Keratinocyte (primary cell): ENCODE data around the gene CEACAM21. TPM values are rescaled to one million over a fixed set of nuclear protein-coding genes. Genes with fewer than 3 reads are reported as not detected.

Source experiments
- DNase-seq: peaks from one replicate; pipeline ENCODE4 v3.0.0-alpha.2; 2011; ENCODE audit warnings: low read depth, missing footprints, low spot score
- FAIRE-seq: peaks from 2 replicates; lab custom pipeline; 2011; peaks lifted over from hg19 to GRCh38; lab: Jason Lieb, UNC
- H2AFZ ChIP-seq: 2 replicates; pipeline ENCODE4 v1.6.0; 2012; ENCODE audit warnings: low read length, control low read depth, inconsistent platforms; ENCODE audit not compliant: control insufficient read depth
- H3K27ac ChIP-seq: 2 replicates; pipeline ENCODE4 v1.5.1; 2011; ENCODE audit warnings: low read length; ENCODE audit not compliant: control insufficient read depth, insufficient read depth
- H3K27me3 ChIP-seq: 3 replicates; pipeline ENCODE4 v1.6.0; 2011; ENCODE audit warnings: low read length; ENCODE audit not compliant: control insufficient read depth, insufficient read depth; ENCODE audit errors: extremely low read depth
- H3K36me3 ChIP-seq, 2 experiments: 2 replicates in 1 of 2; 3 replicates in 1 of 2; pipeline ENCODE4 v1.5.1; 2011; ENCODE audit warnings: low read length in 2 of 2, mild to moderate bottlenecking in 1 of 2; ENCODE audit not compliant: control insufficient read depth in 2 of 2, insufficient read depth in 2 of 2; ENCODE audit errors: extremely low read depth in 1 of 2
- H3K4me1 ChIP-seq: 3 replicates; pipeline ENCODE4 v1.5.1; 2011; ENCODE audit warnings: low read length; ENCODE audit not compliant: control insufficient read depth, insufficient read depth; ENCODE audit errors: extremely low read depth
- H3K4me2 ChIP-seq: 3 replicates; pipeline ENCODE4 v1.6.0; 2011; ENCODE audit warnings: low read depth, low read length; ENCODE audit not compliant: control insufficient read depth, insufficient read depth; ENCODE audit errors: extremely low read depth
- H3K4me3 ChIP-seq, 3 experiments: fragments of 200-600 bp in 1 of 3; sonication (generic) in 1 of 3; 2 replicates in 2 of 3; 3 replicates in 1 of 3; pipeline ENCODE4 v1.5.1; 2011 to 2016; ENCODE audit warnings: low read length in 3 of 3, mild to moderate bottlenecking in 3 of 3, control low read depth in 2 of 3, inconsistent platforms in 1 of 3, low read depth in 1 of 3, mixed read lengths in 1 of 3, mixed run types in 1 of 3, moderate library complexity in 1 of 3; ENCODE audit not compliant: control insufficient read depth in 2 of 3, insufficient read depth in 2 of 3; ENCODE audit errors: extremely low read depth in 1 of 3
- H3K79me2 ChIP-seq: 2 replicates; pipeline ENCODE4 v1.6.0; 2012; ENCODE audit warnings: low read length; ENCODE audit not compliant: control insufficient read depth, insufficient read depth
- H3K9ac ChIP-seq: 3 replicates; pipeline ENCODE4 v1.6.0; 2011; ENCODE audit warnings: low read length; ENCODE audit not compliant: control insufficient read depth, insufficient read depth; ENCODE audit errors: extremely low read depth
- H3K9me1 ChIP-seq: 3 replicates; pipeline ENCODE4 v1.6.0; 2011; ENCODE audit warnings: low read length; ENCODE audit not compliant: control insufficient read depth, insufficient read depth; ENCODE audit errors: extremely low read depth
- H3K9me3 ChIP-seq: 2 replicates; pipeline ENCODE4 v1.5.1; 2012; ENCODE audit warnings: low read depth, low read length; ENCODE audit not compliant: control insufficient read depth
- H4K20me1 ChIP-seq: 3 replicates; pipeline ENCODE4 v1.6.0; 2011; ENCODE audit warnings: low read length; ENCODE audit not compliant: control insufficient read depth, insufficient read depth; ENCODE audit errors: extremely low read depth
- EZH2 ChIP-seq: IDR thresholded peaks from one replicate; pipeline ENCODE4 v1.6.1; 2012; ENCODE audit warnings: inconsistent platforms, mild to moderate bottlenecking, low read length, moderate library complexity
- dilution Hi-C: fragments of 300-500 bp; cut with MboI; formaldehyde crosslinking; loops from one replicate; pipeline ENCODE4 v1.7.0; 2020; ENCODE audit warnings: low sequenced_read_pairs; ENCODE audit not compliant: extremely low pct_ligation_motif_present
- polyA plus RNA-seq, 5 experiments: library from polyadenylated mRNA; depleted of rRNA in 3 of 5; stranded (reverse) in 3 of 5; stranded (forward) in 1 of 5; unstranded in 1 of 5; fragments of >200 nt; gene quantifications; 1 replicate in 1 of 5; 2 replicates in 3 of 5; 3 replicates in 1 of 5; pipeline versions ENCODE4 v1.2.1 to v1.2.3, GENCODE V29; 2011 to 2012; ENCODE audit warnings: missing spikeins in 2 of 5, low read depth in 1 of 5, low replicate concordance in 1 of 5
- TF ChIP-seq, protein P1 (sequence below), 3 experiments: IDR thresholded peaks in 1 of 3; conservative IDR thresholded peaks in 1 of 3; optimal IDR thresholded peaks in 1 of 3; 2 replicates in 2 of 3; 3 replicates in 1 of 3; pipeline versions ENCODE3 to v1.5.1; 2011; ENCODE audit warnings: low read length in 3 of 3, mild to moderate bottlenecking in 3 of 3, moderate library complexity in 2 of 3, control low read depth in 1 of 3, inconsistent platforms in 1 of 3; ENCODE audit not compliant: insufficient read depth in 2 of 3; ENCODE audit errors: extremely low read depth in 1 of 3

CEACAM21 gene
- polyA plus RNA-seq, 1 donor (not counting 4 experiments of a cell fraction or from before 2014, with no cell fraction given): not detected

DNA sequence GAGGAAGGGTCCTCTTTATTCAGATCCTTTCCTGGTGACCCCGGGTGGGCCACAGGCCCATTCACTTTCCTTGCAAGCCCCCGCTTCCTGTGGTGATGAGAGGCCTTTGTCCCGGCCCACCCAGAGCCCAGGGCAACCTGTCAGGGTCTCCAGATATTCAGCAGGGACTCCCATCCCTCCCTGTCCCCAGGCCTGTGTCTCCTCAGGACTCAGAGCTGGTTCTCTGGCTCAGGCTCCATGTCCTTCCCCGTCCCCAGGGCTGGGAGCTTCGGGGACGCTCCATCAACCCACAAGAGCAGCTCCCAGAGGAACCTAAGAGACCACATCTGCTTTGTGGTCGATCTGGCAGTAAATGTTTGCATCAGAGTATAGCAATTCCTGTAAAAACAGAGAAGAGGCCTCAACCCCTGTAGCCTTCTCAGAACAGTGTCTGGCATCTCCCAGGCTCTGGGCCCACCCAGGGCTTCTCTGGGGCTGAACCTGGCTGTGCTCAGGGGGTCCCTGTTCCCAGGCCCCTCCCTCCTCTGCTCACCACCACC lies 43.1 kb downstream of the CEACAM21 start:
- H3K9me1 ChIP-seq: no peaks in the 10 kb centered on the region
- no peaks in the 10 kb centered on the region for H3K4me1 ChIP-seq
- H3K9me3 ChIP-seq: no peaks in the 10 kb centered on the region
- H3K27me3 ChIP-seq: no peaks in the 10 kb centered on the region
- no peak overlapping the region for H3K27ac ChIP-seq
- dilution Hi-C loops: no loop called here
- no peak overlapping the region for H3K4me2 ChIP-seq
- no peaks in the 10 kb centered on the region for H4K20me1 ChIP-seq
- no peaks in the 10 kb centered on the region for H3K79me2 ChIP-seq
- no peaks in the 10 kb centered on the region for H3K36me3 ChIP-seq
- no peak for DNase-seq
- H3K4me3 ChIP-seq: no peak overlapping the region
- FAIRE-seq: no peak
- TF ChIP-seq EZH2: no peak
- TF ChIP-seq, protein P1, sequence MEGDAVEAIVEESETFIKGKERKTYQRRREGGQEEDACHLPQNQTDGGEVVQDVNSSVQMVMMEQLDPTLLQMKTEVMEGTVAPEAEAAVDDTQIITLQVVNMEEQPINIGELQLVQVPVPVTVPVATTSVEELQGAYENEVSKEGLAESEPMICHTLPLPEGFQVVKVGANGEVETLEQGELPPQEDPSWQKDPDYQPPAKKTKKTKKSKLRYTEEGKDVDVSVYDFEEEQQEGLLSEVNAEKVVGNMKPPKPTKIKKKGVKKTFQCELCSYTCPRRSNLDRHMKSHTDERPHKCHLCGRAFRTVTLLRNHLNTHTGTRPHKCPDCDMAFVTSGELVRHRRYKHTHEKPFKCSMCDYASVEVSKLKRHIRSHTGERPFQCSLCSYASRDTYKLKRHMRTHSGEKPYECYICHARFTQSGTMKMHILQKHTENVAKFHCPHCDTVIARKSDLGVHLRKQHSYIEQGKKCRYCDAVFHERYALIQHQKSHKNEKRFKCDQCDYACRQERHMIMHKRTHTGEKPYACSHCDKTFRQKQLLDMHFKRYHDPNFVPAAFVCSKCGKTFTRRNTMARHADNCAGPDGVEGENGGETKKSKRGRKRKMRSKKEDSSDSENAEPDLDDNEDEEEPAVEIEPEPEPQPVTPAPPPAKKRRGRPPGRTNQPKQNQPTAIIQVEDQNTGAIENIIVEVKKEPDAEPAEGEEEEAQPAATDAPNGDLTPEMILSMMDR (optimal IDR thresholded peaks at IDR 0.05 in 1 of 3, IDR thresholded peaks at IDR 0.05 in 1 of 3, conservative IDR thresholded peaks at IDR 0.05 in 1 of 3; ENCODE audit: extremely low read depth in 1 of 3, insufficient read depth in 2 of 3, low read length in 3 of 3): no peak
- no peak overlapping the region for H3K9ac ChIP-seq
- H2AFZ ChIP-seq: no peak overlapping the region

DNA sequence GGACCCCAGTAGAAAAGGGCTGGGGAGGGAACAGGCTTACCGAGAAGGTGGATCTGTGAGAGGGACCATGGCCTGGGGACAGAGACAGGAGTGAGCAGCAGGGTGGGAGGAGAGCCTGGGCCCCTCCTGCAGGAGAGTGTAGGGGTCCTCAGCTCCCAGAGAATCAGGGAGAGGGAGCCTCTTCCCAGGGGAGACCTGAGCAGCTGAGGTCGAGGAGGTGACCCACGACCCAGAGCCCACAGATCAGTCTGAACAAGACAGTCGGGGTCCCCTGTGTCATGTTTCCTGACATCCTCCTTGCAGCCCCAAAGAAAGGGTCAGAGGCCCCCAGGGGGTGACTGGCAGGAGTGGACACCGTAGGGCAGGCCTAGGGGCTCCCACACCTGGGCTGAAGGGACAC lies 44.2 kb downstream of the CEACAM21 start:
- TF ChIP-seq, protein P1 (optimal IDR thresholded peaks at IDR 0.05 in 1 of 3, IDR thresholded peaks at IDR 0.05 in 1 of 3, conservative IDR thresholded peaks at IDR 0.05 in 1 of 3; ENCODE audit: extremely low read depth in 1 of 3, insufficient read depth in 2 of 3, low read length in 3 of 3): no peak
- no peak for TF ChIP-seq EZH2
- no peak overlapping the region for H3K9ac ChIP-seq
- no peak overlapping the region for H3K4me2 ChIP-seq
- no peaks in the 10 kb centered on the region for H4K20me1 ChIP-seq
- H3K4me1 ChIP-seq: no peaks in the 10 kb centered on the region
- no peaks in the 10 kb centered on the region for H3K9me1 ChIP-seq
- H3K9me3 ChIP-seq: no peaks in the 10 kb centered on the region
- H2AFZ ChIP-seq: no peak overlapping the region
- no peak for DNase-seq
- no peaks in the 10 kb centered on the region for H3K79me2 ChIP-seq
- dilution Hi-C loops: no loop called here
- no peaks in the 10 kb centered on the region for H3K36me3 ChIP-seq
- H3K27ac ChIP-seq: no peak overlapping the region
- no peak for FAIRE-seq
- no peak overlapping the region for H3K4me3 ChIP-seq
- H3K27me3 ChIP-seq: no peaks in the 10 kb centered on the region
